RWPE2 (cell line): ENCODE data around the gene CLSTN2.

Source experiments
- ATAC-seq: fragments of 200-7000 bp; cut with Tn5 transposase; 3 replicates; pipeline ENCODE4 v1.9.1; 2021; ENCODE audit warnings: low read depth
- DNase-seq: peaks from one replicate; pipeline ENCODE4 v3.0.0-alpha.2; 2020; ENCODE audit warnings: low spot score
- H3K27ac ChIP-seq: fragments of 450-650 bp; 2 replicates; pipeline ENCODE4 v1.5.1; 2017; ENCODE audit warnings: mild to moderate bottlenecking; ENCODE audit not compliant: poor library complexity, severe bottlenecking
- H3K27me3 ChIP-seq: fragments of 250-450 bp; sonication (Bioruptor Pico); 2 replicates; pipeline ENCODE4 v1.5.1; 2021; ENCODE audit warnings: mild to moderate bottlenecking, moderate library complexity; ENCODE audit not compliant: insufficient read depth, poor library complexity, severe bottlenecking
- H3K36me3 ChIP-seq: fragments of 250-450 bp; sonication (Bioruptor Pico); 2 replicates; pipeline ENCODE4 v1.5.1; 2020; ENCODE audit warnings: low read depth, mild to moderate bottlenecking, moderate library complexity
- H3K4me1 ChIP-seq: fragments of 250-450 bp; sonication (Bioruptor Pico); 2 replicates; pipeline ENCODE4 v1.5.1; 2021; ENCODE audit warnings: mild to moderate bottlenecking, moderate library complexity; ENCODE audit not compliant: insufficient read depth, poor library complexity, severe bottlenecking
- H3K4me3 ChIP-seq: fragments of 250-450 bp; sonication (Bioruptor Pico); 2 replicates; pipeline ENCODE4 v1.5.1; 2021; ENCODE audit warnings: mild to moderate bottlenecking, moderate library complexity; ENCODE audit not compliant: severe bottlenecking
- H3K9me3 ChIP-seq: fragments of 250-450 bp; sonication (Bioruptor Pico); 2 replicates; pipeline ENCODE4 v1.5.1; 2021; ENCODE audit warnings: mild to moderate bottlenecking, moderate library complexity; ENCODE audit not compliant: severe bottlenecking
- TF ChIP-seq, protein P1 (sequence below): fragments of 450-650 bp; IDR thresholded peaks from one replicate; pipeline ENCODE4 v1.5.1; 2017; ENCODE audit warnings: mild to moderate bottlenecking, moderate library complexity; ENCODE audit not compliant: poor library complexity, severe bottlenecking

CLSTN2 gene

DNA sequence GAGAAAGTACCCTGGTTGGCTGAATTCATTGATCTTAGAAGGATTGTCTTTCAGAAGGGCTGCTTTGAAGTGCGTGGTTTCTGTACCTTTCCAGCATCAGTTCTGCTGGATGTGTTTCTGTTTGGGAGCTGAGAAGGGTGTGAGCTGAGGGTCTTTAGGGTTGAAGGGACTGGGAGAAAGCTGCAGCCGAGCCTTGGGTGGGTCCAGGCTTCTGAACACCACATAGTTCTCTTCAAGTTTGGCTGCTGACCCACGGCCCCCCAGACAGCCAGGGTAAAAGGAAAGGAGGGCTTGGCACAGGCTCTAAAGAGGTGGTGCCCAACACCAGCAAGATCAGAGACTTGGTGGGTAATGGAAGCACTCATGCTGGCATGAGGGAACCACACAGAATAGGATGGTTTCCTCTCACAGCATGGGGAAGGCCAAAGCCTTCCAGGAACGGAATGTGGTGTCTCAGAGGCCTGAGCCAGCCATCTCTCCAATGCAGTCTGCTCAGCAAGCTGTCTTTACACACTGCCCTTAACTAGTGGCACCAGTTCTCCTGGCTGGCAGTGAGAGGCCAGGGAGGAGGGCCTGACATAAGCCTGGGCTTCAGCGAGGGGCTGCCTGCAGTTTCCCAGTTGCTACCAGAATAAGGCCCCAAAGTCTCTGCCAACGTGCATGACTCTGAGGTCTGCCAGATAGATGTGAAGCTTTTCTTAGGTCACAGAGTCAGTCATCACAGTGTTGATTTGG lies 503.9 kb downstream of the CLSTN2 start:
- H3K27me3 ChIP-seq, result no peaks in the 10 kb centered on the region
- ATAC-seq (no peak), DNase-seq (no peak)
- H3K9me3 ChIP-seq, result no peaks in the 10 kb centered on the region
- H3K4me3 ChIP-seq, result no peak overlapping the region
- TF ChIP-seq, protein P1, sequence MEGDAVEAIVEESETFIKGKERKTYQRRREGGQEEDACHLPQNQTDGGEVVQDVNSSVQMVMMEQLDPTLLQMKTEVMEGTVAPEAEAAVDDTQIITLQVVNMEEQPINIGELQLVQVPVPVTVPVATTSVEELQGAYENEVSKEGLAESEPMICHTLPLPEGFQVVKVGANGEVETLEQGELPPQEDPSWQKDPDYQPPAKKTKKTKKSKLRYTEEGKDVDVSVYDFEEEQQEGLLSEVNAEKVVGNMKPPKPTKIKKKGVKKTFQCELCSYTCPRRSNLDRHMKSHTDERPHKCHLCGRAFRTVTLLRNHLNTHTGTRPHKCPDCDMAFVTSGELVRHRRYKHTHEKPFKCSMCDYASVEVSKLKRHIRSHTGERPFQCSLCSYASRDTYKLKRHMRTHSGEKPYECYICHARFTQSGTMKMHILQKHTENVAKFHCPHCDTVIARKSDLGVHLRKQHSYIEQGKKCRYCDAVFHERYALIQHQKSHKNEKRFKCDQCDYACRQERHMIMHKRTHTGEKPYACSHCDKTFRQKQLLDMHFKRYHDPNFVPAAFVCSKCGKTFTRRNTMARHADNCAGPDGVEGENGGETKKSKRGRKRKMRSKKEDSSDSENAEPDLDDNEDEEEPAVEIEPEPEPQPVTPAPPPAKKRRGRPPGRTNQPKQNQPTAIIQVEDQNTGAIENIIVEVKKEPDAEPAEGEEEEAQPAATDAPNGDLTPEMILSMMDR, result no peak
- no peak overlapping the region for H3K27ac ChIP-seq
- H3K36me3 ChIP-seq, result no peaks in the 10 kb centered on the region
- peaks cover 7% of the 10 kb centered on the region for H3K4me1 ChIP-seq

DNA sequence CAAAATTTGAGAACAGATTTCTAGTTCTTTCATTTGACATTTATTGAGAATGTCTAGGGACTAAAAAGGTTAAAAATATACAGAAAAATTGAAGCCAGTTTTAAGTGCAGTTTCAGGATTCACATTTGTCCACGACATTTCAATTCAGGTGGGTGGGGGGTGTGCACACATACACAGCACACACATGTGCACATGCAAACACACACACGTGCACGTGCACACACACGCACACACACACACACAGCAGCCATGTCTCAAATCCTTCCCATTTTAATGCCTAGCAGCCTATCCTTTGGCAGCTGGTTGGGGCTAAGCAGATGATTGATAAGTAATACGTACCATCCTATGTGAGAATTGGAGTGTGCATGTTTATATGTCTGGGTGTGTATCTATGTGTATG lies 504.5 kb downstream of the CLSTN2 start:
- no peaks in the 10 kb centered on the region for H3K36me3 ChIP-seq
- H3K27ac ChIP-seq, result no peak overlapping the region
- no peaks in the 10 kb centered on the region for H3K27me3 ChIP-seq
- H3K4me1 ChIP-seq, result peaks cover 7% of the 10 kb centered on the region
- TF ChIP-seq, protein P1, result no peak
- no peak for DNase-seq
- no peak for ATAC-seq
- H3K9me3 ChIP-seq, result no peaks in the 10 kb centered on the region
- no peak overlapping the region for H3K4me3 ChIP-seq

DNA sequence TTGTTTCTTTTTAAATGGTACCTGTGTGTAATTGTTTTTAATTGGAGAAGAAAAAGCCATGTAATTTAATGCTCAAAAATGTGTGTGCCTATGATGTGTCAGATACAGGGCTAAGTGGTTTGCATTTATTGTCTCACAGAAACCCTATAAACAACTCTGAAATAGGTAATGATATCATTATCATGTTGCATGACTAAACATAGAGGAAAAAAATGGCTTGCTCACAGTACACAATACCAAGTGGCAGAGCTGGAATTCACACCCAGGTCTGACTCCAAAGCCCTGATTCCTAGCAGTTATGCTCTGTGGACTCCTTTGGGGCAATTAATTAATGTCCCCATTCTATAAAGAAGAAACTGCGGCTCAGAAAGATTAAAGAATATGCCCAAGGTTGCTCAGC lies 505.5 kb downstream of the CLSTN2 start:
- no peaks in the 10 kb centered on the region for H3K9me3 ChIP-seq
- ATAC-seq, result peak; percentile 34; the same call in 2 of the 3 replicates
- peaks cover 7% of the 10 kb centered on the region for H3K4me1 ChIP-seq
- no peak overlapping the region for H3K4me3 ChIP-seq
- DNase-seq, result no peak
- H3K36me3 ChIP-seq, result no peaks in the 10 kb centered on the region
- H3K27ac ChIP-seq, result peak overlapping the region; percentile 23
- H3K27me3 ChIP-seq, result no peaks in the 10 kb centered on the region
- TF ChIP-seq, protein P1, result no peak

DNA sequence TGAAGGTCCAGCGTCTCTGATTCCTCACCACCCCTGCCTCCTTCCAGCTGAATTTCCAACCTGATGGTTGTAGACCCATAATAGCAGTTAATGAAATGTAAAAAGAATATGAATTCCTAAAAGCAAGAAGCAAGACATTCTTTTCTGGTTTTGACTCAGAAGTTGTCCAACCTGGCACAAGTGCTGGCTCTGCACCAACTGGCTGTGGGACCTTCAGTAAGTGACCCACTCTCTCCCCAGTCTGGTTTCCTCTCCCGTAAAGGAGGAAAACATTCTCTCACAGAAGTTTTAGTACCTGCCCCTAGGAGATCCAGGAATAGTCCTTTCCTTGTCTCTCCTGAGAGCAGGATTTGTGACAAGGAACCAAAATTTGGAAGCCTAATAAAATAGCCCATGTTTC lies 506.0 kb downstream of the CLSTN2 start:
- ATAC-seq (peak; percentile 92), DNase-seq (peak; percentile 74)
- peaks cover 7% of the 10 kb centered on the region for H3K4me1 ChIP-seq

More for the DNA sequence above, 506.0 kb downstream of the CLSTN2 start:
- Histone ChIP-seq H3K27me3 (no peaks in the 10 kb centered on the region), H3K4me3 (no peak overlapping the region), H3K27ac (peak overlapping the region; percentile 23), H3K9me3 (no peaks in the 10 kb centered on the region), H3K36me3 (no peaks in the 10 kb centered on the region)
- TF ChIP-seq, protein P1, result no peak
